GM12892 (cell line): Measurements from ENCODE around the gene HSF2BP.
"Not testable (repeated sequence)": the region's sequence is repeated elsewhere in the genome, so short reads cannot be mapped to it uniquely, and the experiment has no call there.

Source experiments
- POLR2A ChIP-seq: IDR thresholded peaks from 2 replicates; pipeline ENCODE4 v1.6.1; 2011; ENCODE audit warnings: low read depth, low read length, control low read depth
- POLR2AphosphoS5 ChIP-seq: IDR thresholded peaks from 2 replicates; pipeline ENCODE4 v1.6.1; 2011; ENCODE audit warnings: low read depth, low read length, control low read depth
- TAF1 ChIP-seq: IDR thresholded peaks from 2 replicates; pipeline ENCODE4 v1.6.1; 2011; ENCODE audit warnings: low read depth, mild to moderate bottlenecking, control low read depth, low read length, borderline replicate concordance

- TF ChIP-seq POLR2AphosphoS5, POLR2A, TAF1: not testable (repeated sequence)
Observed at GRCh38 chr21:43502407-43503071, 156.7 kb downstream of the HSF2BP start.
